Measurements from ENCODE around the gene LRCH4.
"Not testable (repeated sequence)": the region's sequence is repeated elsewhere in the genome, so short reads cannot be mapped to it uniquely, and the experiment has no call there.

LRCH4 gene

DNA sequence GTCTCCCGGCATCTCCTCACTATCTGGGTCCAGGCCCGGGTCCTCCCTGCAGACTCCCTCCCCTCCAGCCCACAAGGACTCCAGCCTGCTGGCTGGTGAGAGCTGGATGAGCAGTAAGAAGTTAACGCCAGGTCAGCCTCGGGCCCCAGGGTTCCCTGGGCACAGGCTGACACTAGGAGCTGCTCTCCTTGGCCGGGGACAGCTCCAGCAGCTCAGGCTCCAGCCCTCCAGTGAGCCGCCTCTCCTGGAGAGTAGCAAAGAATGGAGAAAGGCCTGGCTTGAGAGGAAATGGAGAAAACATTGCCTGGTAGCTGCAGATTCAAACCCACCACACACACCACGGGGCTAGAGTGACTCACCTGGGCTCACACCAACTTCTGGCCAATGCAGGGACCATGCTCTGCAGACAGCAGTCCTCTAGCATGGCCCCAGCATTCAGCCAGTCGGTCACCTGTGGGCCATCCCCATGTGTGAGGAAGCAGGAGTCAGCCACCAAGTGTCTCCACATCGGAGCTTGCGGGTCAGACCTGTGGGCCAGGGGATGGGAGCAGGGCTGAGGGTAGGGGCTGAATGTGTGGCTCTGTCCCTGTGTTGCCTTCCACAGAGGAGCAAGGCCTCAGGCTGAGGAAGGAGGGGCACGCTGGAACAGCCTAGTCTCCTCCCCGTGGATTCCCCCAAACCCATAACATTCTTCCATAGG lies 18.7 kb downstream of the LRCH4 start:
- no peak for DNase-seq

DNA sequence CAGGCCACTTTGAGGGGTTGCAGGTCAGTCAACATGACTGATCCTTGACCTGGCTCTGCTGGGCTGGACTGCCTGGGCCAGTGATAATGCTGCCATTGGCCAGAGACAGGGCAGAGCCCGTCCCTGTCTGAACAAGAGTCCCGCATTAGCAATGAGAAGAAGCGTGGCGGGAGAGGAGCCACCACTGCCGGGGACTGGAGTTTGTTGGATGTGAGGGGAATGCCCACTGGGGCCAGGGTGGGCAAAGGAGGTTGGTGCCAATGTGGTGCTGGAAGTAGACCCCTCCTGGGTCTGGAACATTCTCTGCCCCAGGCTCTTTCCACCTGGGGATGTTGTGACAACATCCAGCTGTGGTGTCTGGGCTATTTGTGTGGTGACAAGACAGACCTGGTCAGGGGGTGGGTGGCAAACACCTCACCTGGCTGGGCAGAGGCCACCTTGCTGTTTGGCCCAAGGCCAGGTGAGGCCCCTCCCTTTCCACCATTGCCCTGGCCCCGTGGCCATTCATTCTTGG lies 19.9 kb downstream of the LRCH4 start:
- DNase-seq, result no peak

DNA sequence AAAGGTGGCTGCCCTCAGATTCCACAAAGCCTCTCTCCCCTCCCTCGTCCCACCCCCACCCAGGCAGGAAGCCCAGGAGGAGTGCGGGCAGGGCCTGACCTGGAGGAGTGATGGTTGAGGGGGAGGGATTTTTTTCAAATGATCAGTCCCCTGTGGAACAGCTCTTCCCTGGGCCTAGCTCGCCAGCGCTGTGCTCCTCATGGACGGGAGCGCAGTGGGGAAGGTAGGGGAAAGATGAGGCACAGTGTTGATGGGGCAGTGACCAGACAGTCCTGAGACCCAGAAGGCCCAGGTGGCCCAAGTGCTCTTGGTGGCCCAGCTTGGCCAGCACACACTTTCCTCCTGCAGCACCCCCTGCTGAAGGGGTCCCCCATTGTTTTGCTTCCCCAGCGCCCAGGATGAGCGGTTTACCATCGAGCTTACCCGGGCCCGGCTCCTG lies 20.8 kb downstream of the LRCH4 start:
- no peak for DNase-seq

DNA sequence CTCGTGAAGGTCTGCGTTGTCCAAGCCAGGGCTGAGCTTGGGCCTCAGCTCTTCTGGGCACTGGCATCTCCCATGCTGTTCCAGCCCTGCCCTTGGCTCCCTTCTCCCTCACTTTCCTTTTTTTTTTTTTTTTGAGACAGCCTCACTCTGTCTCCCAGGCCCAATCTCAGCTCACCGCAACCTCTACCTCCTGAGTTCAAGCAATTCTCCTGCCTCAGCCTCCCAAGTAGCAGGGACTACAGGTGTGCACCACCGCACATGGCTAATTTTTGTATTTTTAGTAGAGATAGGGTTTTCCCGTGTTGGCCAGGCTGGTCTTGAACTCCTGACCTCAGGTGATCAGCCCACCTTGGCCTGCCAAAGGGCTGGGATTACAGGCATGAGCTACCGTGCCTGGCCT lies 21.5 kb downstream of the LRCH4 start:
- DNase-seq, result not testable (repeated sequence)

DNA sequence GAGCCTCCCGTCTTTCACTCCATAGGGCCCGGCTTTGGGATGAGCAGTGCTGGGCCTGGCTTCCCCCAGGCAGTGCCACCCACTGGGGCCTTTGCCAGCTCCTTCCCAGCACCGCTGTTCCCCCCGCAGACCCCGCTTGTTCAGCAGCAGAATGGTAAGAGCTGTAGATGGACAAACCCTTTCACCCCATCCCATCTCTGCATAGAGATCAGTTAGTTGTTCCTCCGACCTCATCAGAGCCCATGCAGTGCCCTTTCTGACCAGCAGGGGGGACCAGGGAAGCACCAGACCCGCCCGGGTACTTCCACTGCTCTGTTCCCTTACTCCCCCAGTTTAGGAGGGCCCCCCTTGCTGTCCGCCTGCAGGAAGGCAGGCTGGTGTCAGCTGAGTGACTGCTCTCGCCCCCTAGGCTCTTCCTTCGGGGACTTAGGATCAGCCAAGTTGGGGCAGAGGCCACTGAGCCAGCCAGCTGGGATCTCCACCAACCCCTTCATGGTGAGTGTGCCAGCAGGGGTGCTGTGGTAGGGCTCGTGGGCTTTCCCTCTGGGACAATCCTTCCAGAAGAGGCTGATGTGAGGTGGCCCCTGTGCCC lies 22.0 kb downstream of the LRCH4 start:
- no peak for DNase-seq

DNA sequence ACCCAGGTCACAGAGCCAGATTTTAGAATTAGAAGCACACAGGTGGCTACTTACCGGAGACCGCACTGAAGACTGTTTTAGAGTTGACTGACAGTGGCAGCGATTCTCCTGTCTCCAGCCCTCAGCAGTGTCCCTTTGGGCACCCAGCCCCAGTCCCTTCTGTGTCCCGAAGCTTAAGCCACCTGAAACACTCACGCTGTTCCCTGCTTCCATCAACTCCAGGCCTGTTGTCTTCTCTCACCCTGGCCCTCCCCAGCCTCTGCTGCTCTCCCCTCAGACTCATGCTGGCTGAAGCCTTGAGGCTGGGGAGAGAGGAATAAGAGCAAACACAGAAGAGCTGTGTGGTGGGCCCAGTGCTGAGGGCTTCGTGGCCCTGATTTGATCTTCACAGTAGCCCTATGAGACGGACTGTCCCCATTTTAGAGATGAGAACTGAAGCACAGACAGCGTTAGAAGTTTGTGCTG lies 22.8 kb downstream of the LRCH4 start:
- no peak for DNase-seq

DNA sequence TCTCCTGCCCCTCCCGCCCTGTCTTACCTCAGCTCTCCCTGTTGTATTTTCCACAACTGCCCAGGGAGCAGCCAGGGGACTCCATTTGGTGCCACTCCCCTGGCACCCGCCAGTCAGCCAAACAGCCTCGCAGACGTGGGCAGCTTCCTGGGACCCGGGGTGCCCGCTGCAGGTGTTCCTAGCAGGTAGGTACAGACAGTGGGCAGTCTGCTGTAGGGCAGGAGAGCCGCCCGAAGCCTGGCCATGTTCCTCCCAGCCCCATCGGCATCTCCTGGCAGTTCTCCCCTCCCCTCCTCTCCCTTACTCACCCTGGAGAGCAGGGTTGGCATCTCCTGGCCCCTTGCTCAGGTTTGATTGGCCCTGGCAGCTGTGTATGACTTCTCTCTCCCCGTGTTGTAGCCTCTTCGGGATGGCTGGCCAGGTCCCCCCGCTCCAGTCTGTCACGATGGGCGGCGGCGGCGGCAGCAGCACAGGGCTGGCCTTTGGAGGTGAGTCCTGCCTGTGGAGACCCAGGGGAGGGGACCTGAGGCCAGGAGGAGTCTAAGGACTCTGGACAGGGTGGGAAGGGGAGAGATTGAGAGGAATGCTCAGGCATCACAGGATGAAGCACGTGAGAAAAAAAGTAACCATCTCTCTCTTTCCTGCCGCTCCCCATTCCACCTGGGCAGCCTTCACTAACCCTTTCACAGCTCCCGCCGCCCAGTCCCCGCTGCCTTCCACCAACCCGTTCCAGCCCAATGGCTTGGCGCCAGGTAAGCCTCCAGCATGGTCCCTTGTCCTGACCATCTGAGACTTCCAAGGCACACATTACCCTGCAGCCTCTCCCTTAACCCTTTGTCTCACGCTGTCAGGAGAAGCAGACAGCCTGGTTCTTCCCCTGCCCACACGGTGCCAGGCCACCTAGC lies 23.5 kb downstream of the LRCH4 start:
- DNase-seq, result no peak

DNA sequence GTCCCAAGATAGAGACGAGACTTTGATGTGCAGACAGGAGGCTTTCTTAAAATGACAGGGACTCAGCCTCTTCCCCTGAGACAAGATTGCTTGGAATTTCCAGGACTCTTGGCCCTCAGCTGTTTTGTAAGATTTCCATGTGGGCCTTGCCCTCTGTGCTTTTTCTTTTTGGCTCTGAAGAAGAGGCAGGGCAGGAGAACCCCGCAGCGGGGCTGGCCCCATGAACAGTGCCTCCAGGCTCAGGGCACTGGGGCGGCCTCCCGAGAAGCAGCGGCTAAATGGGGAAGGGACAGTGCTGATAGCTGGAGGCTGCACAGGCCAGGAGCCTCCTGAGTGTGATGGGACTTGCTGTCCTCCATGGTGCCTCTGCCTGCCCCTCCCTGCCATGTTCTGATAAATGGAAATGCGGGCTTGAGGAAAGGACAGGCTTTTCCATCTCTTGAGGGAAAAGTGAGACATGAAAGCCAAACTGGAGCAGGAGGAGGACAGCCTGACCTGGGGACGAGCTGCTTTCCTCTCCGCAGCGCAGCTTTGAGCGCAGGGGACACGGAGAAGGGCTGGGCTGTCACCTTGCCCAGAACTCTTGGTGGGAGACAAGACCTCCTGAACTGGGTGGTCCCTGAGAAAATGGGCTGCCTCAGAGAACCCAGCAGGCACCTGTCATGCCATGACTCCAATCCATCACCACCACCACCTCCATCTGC lies 24.3 kb downstream of the LRCH4 start:
- no peak for DNase-seq

DNA sequence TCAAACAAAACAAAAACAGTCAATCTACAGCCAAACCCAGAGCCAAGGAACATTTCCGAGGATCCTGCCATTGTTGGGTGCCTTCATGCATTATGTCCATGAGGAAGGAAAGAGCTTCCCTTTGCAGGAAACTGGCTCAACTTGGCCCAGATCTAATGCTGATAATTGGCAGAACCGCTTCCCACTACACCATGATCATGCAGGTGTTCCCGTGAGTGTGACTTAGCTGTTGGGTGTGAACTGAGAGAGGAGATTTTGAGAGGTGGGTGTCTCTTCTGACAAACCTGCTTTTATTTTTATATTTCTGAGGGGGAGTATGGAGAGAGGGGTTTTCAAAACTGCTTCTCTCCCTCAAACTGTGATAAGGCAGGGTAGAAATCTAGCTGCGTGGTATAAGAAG lies 26.8 kb downstream of the LRCH4 start:
- DNase-seq, result no peak

DNA sequence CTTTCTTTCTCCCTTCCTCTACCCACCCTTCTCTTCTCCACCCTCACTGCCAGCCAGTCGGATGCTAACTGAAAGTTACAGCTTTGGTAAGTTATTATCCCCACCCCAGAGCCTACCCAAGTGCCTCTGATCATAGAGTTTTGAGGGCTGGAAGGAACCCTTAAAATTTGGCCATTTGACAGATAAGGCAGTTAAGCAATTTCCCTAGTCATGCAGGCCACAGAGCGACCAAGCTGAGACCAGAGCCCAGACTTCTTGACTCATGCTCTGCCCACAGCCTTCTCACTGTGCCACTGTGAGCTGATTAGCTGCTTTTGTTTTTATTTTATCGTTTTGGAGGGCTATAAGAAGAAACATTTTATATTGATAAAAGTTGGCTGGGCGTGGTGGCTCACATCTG lies 29.4 kb downstream of the LRCH4 start:
- DNase-seq, result no peak

DNA sequence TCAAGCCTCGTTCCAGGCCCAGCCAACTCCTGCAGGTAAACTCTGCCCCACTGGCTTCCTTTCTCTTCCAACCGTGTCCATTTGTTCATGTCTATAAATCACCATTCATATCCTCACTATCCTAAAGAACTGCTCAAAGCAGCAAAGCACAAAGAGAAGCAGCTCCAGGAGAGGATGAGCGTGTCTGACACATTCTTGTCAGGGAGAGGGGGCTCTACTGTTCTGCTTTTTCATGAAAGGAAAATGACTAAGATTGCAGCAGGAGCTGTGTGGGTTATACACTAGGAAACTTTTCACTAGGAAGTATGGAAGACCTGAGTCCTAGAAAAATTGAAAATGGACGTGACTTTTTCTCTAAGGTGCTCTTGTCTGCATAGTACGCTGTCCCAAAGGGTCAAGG lies 30.2 kb downstream of the LRCH4 start:
- no peak for DNase-seq

DNA sequence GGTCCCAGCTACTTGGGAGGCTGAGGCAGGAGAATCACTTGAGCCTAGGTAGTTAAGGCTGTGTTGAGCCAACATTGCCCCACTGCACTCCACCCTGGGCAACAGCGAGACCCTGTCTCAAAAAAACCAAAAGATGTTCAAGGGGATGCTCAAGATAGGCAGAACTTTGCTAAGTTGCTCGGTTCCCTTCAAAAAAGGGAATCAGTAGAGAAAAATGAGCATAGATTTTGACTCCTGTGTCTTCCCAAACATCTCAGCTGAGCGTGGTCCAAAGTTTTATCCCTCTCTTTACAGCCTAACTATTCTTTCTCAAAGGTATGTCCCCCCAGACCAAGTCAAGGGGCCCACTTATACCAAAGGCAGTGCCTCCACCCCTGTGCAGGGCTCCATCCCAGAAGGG lies 32.9 kb downstream of the LRCH4 start:
- no peak for DNase-seq

DNA sequence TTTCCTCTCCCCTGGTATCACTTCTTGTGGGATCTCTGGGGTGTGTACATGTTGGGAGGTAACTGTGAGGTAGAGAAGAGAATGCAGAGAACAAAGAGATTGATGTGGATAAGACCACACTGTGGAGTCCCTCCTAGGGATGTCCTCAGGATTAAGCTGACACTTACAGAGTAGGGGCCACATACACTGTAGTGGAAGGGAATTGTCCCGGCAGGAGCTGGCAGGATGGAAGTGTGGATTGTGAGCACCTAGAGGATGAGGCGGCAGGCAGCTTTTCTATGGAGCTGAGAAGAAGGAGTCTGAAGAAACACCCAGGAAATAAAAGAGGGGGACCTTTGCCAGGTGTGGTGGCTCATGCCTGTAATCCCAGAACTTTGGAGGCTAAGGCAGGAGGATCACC lies 33.4 kb downstream of the LRCH4 start:
- DNase-seq, result no peak

DNA sequence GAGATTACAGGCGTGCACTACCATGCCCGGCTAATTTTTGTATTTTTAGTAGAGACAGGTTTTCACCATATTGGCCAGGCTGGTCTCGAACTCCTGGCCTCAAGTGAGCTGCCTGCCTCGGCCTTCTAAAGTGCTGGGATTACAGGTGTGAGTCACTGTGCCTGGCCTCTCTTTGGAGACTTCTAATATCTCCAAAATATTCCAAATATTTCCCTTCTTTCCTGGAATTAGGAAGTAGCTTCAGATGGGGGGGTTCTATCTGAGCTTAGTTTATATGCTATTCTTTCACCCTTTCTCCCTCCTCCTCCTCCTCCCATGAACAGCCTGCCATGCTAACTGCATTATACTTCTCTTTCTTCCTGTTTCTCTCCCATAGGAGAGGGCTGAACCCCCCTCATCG lies 37.5 kb downstream of the LRCH4 start:
- DNase-seq, result not testable (repeated sequence)

DNA sequence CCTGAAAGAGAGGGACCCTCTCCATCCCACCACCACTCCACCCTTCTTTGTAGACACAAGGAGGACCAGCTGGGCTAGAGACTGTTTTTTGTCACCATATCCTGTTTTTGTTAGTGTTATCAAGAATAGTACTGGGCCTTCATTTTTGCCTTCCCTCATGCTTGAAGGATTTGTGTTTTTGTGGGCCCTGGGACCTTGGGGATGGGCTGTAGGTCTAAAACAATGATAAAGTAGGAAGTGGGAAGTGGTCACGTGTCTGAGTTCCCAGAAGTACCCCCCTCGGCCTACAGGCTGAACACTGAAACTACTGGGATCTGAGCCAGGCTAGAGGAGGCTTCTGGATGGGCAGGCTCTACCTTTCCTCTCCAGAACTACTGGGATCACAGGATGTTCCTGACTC lies 38.1 kb downstream of the LRCH4 start:
- peak; percentile 15 for DNase-seq

DNA sequence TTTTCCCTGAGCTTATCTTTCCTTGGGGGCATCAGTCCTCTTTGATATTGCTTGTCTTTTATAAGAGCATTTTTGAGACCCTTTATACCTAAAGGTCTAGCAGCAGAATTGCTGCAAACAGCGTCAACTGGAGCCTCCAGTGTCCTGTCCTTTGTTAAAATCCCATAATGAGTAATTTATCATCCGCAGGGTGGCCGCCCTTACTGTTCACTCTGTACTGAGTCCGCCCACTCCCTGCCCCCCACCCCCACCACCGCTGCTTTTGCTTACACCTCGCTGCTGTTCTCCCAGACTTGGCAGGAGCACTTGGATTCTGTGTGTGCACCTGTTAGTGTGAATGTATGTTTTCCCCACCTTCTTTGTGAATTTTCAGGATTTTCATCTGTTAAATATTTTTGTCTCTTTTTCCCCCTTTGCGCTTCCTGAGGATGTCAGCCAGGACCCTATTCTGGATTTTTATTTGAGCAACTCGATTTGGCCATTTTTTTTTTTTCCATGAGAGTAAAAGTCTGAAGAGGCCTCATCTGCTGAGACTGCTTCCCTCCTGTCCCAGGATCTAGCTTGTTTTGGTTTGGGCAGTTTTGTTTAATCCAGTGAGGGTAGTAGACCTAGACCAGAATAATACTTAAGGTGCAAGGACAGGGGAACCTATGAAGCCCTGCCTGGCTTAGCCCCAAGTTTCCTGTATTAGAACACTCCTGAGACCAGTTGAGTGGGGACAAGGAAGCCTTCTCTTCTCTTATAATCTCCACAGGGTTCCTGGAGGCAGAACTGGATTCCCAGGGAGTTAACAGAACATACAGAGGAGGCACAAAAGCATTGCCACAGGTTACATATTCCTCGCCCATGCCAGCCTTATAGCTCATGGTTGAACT lies 38.8 kb downstream of the LRCH4 start:
- peak; percentile 49 for DNase-seq

DNA sequence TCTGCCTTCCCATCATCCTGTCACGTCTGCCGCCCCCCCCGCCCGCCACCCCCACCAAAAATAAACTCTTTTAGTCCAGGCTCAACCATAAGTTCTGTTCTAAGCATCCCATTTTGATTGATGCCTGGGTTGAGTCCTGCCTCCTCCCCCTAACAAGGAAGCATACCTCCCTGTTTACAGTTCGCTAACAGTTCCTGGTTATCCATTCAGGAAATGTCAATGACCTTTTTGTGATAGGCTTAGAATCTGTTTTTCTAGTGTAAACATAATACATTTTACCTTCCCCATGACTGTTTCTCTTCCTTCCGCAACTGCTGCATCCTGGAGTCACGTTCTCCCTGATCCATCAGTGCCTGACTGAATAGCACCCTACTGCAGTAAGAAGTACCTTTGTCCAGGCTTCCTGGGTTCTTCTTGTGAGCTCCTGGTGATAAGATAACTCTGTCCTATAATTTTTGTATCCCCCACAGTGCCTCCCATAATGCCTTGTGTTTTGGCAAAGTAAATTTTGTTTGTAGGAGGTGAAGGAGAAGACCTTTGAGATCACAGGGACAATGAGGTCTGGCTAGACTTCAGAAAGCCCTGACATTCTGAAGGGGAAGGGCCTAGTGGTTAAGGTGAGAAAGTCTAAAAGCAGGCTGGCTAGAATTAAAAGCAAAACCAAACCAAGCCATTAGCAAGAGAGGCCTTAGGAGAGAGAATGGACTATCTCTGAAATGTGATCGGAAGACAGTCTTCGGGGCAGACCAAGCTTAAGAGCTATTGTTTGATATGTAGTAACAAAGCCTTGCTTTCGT lies 39.6 kb downstream of the LRCH4 start:
- peak; percentile 95 for DNase-seq

DNA sequence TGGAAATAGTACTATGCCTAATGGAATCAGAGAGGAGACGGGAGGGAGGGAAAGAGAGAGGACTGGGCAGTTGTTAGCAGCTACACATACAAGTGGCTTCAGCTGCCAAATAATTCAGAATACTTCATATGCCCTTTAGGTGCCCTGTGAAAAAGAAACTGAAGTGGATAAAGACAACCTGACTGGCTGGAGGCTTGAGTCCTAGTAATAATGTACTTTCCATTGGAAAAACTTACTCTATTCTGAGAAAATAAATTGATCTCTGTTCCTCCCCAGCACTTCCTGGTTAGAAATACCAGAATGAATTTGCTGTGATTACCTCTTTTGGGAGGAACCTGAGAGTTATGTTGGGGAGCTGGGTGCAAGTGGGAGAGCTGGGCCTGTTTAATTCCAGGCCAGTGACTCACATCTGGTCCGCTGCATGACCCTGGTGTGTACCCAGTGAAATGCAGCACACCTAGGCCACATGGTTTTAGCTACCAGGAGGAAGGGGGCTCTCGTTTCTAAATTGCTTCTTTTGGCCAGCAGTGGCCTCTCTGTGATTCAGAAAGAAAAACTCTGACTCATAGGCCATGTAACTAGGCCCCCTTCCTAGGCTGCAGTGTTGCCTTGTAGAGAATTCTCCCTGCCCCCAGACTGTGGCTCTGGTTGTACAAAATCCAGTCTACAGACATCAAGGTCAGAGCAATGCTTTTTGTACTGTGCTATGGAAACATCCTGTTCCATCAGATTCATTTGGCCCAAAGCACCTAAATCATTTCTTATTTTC lies 40.4 kb downstream of the LRCH4 start:
- peak; percentile 50 for DNase-seq

DNA sequence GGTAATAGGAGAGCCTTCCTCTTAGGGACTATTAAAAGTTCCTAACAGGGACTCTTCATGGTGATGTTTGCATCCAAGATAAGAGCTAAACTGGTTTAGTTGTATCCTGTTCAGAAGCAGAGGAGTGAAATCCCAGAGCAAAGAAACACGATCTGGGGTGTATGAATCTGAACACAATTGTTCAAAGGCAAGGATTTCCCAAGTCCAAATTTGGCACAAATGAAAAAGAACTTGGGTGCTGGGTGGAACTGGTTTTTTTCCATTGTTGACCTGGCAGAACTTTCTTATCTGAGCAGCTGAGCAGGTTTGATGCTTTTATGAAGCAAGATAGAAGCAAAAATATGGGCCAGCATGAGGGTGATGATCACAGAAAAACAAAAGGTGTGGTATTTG lies 41.0 kb downstream of the LRCH4 start:
- DNase-seq, result peak; percentile 28

DNA sequence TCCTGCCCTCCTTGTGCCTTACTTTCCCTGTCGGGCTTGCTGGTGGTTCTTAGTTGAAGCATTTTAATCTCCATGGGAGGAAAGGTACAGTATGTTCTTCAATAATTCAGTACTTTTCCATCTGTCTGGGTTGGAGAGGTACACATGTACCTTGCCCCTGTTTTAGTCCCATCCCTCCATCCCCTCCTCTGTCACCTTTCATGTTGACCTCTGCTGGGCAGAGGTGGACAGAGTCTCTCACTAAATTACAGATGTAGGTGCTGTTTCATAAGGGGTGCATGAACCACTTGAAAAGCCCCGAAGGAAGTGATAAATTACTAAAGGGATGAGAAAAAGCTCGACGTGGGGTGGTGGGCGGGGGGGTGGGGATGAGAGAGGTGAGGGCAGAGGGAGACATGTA lies 41.5 kb downstream of the LRCH4 start:
- DNase-seq, result no peak

Measured in DMS153 (cell line).